Ovary (tissue), 9 donors: ENCODE results near the gene THPO. TPM values are rescaled to one million over a fixed set of nuclear protein-coding genes. Genes with fewer than 3 reads are reported as not detected.

ENCODE experiments used
- DNase-seq, 5 donors: peaks; one replicate each; pipeline ENCODE4 v3.0.0-alpha.2; 2019 to 2020
- H3K27ac ChIP-seq, 2 donors: fragments of 200-600 bp; one replicate each; pipeline versions ENCODE4 v1.5.1 to v1.8.0; 2019 to 2022
- H3K27me3 ChIP-seq: fragments of 200-600 bp; one replicate; pipeline ENCODE4 v1.8.0; 2022
- H3K36me3 ChIP-seq: fragments of 200-600 bp; sonication (generic); one replicate; pipeline ENCODE4 v1.5.1; 2019
- H3K4me1 ChIP-seq: one replicate; pipeline ENCODE4 v1.8.1; 2013; ENCODE audit warnings: mild to moderate bottlenecking, moderate library complexity; ENCODE audit not compliant: insufficient read depth
- H3K4me3 ChIP-seq: fragments of 200-600 bp; sonication (generic); one replicate; pipeline ENCODE4 v1.5.1; 2017
- H3K9me3 ChIP-seq, 2 donors: fragments of 200-600 bp in 1 of 2; sonication (generic) in 1 of 2; one replicate each; pipeline versions ENCODE4 v1.5.1 to v1.8.1; 2013 to 2019; ENCODE audit warnings: mild to moderate bottlenecking in 1 of 2, moderate library complexity in 1 of 2
- CTCF ChIP-seq, 3 donors: fragments of 450-650 bp in 2 of 3; fragments of 200-600 bp in 1 of 3; IDR thresholded peaks; one replicate each; pipeline versions ENCODE4 v1.5.1 to v1.8.0; 2016 to 2022; ENCODE audit warnings: antibody characterized with exemption in 3 of 3, mild to moderate bottlenecking in 1 of 3
- EP300 ChIP-seq: sonication (generic); formaldehyde crosslinking; IDR thresholded peaks from one replicate; pipeline ENCODE4 v1.6.1; 2017; ENCODE audit warnings: antibody characterized with exemption
- POLR2A ChIP-seq: fragments of 450-650 bp; IDR thresholded peaks from one replicate; pipeline ENCODE4 v1.6.1; 2017; ENCODE audit warnings: antibody characterized with exemption, mild to moderate bottlenecking, moderate library complexity
- WGBS, 3 donors: extraction: QIAGEN DNeasy Blood & Tissue Kit in 1 of 3; methylation state at CpG; one replicate each; pipeline versions ENCODE4 v1.1.5 to v1.1.7; 2013 to 2017; 5-methylcytosine and 5-hydroxymethylcytosine counted together
- intact Hi-C, 4 donors: fragments of 100-400 bp; cut with DNase I; formaldehyde crosslinking; loops; one replicate each; pipeline versions ENCODE4 v1.11.0 to v1.15.1; 2022 to 2023
- polyA plus RNA-seq, 2 donors: library from polyadenylated mRNA; stranded (reverse); fragments of 200-250 nt in 1 of 2; fragments of 350-450 nt in 1 of 2; fragmentation: Illumina TruSeq in 1 of 2; extraction: RNeasy Lipid Tissue Mini Kit (QIAGEN cat#74804) in 1 of 2; gene quantifications; one replicate each; pipeline ENCODE4 v1.2.3, GENCODE V29; 2013 to 2014
- total RNA-seq, 7 donors: library from RNA; depleted of rRNA in 2 of 7; stranded (reverse); fragments of >200 nt in 2 of 7; fragmentation: NEBNext Ultra II Directional in 3 of 7; extraction: Animal tissue kit (Norgen Biotek cat#: 25700) in 3 of 7; gene quantifications; one replicate each; pipeline versions ENCODE4 v1.1.0 to v1.2.4, GENCODE V29; 2016 to 2023
- donor health status: DM: no; HTN: no; CAD: no; lungs with moderate emphysema.
- donor health status: DM: no; HTN: no; CAD: no.
- donor health status: Bipolar disorder and iron deficiency.
- donor health status: DM: yes; HTN: yes; CAD: no.
- donor health status: DM: no; HTN: no; CAD: no.
- donor health status: DM: yes; HTN: yes; CAD: no.

THPO gene
- total and polyA plus RNA-seq, 9 donors: 0.34 to 2.0 (median 1.2) TPM

GRCh38 chr3:184336547-184337398, 41.2 kb downstream of the THPO start:
- no peaks in the 10 kb centered on the region for H3K27me3 ChIP-seq
- peak overlapping the region; percentile 81 for H3K4me3 ChIP-seq
- DNase-seq: no peak
- no peaks in the 10 kb centered on the region for H3K36me3 ChIP-seq
- H3K9me3 ChIP-seq: no peaks in the 10 kb centered on the region
- WGBS, 3 donors: 7 to 10% (median 7%) methylated on average over 17 of the region's 17 CpGs
- TF ChIP-seq EP300 (no peak), POLR2A (peak; percentile 31)
- intact Hi-C loops: loop anchor here in 1 of 4 donors (1.0 kb wide), 1 partner anchor 22 kb away; the partner anchor contains the start of gene EIF4G1
- H3K4me1 ChIP-seq: peaks cover 20% of the 10 kb centered on the region
- H3K27ac ChIP-seq: peak overlapping the region; percentile 93 to 95

GRCh38 chr3:184335661-184336546, 42.1 kb downstream of the THPO start:
- WGBS, 3 donors: 0 to 1% (median 1%) methylated on average over 68 to 77 of the region's 77 CpGs
- no peaks in the 10 kb centered on the region for H3K9me3 ChIP-seq
- H3K4me1 ChIP-seq: peaks cover 20% of the 10 kb centered on the region
- no peaks in the 10 kb centered on the region for H3K27me3 ChIP-seq
- peak overlapping the region; percentile 81 for H3K4me3 ChIP-seq
- H3K36me3 ChIP-seq: no peaks in the 10 kb centered on the region
- DNase-seq: peak; percentile 88 to 96 (median 94)
- intact Hi-C loops: no loop called here
- peak overlapping the region; percentile 93 to 95 for H3K27ac ChIP-seq
- TF ChIP-seq POLR2A (peak; percentile 97), EP300 (peak; percentile 71), CTCF (IDR thresholded peaks at IDR 0.05) (peak in 1 of 3 donors; percentile 32)

- intact Hi-C loops: no loop called here
- no peak for DNase-seq
- no peaks in the 10 kb centered on the region for H3K9me3 ChIP-seq
- peaks cover 20% of the 10 kb centered on the region for H3K4me1 ChIP-seq
- H3K27ac ChIP-seq: peak overlapping the region; percentile 93 to 95
- H3K36me3 ChIP-seq: no peaks in the 10 kb centered on the region
- no peaks in the 10 kb centered on the region for H3K27me3 ChIP-seq
- 37 to 47% (median 39%) methylated on average over 4 of the region's 4 CpGs for WGBS, 3 donors
- no peak overlapping the region for H3K4me3 ChIP-seq
- TF ChIP-seq POLR2A: no peak
- TF ChIP-seq EP300: no peak
- no peak for TF ChIP-seq CTCF (IDR thresholded peaks at IDR 0.05)
Measured at GRCh38 chr3:184335291-184335660, 42.7 kb downstream of the THPO start.

GRCh38 chr3:184334470-184335158, 43.4 kb downstream of the THPO start:
- peak overlapping the region; percentile 93 to 95 for H3K27ac ChIP-seq
- intact Hi-C loops: no loop called here

More at GRCh38 chr3:184334470-184335158, 43.4 kb downstream of the THPO start:
- H3K9me3 ChIP-seq: no peaks in the 10 kb centered on the region
- 76% methylated on average over 15 of the region's 15 CpGs for WGBS, 3 donors
- H3K36me3 ChIP-seq: no peaks in the 10 kb centered on the region
- H3K27me3 ChIP-seq: no peaks in the 10 kb centered on the region
- no peak overlapping the region for H3K4me3 ChIP-seq
- no peak for DNase-seq
- TF ChIP-seq EP300 (no peak), CTCF (IDR thresholded peaks at IDR 0.05) (no peak), POLR2A (no peak)
- peaks cover 20% of the 10 kb centered on the region for H3K4me1 ChIP-seq
